CD4-positive, CD25-positive, alpha-beta regulatory T cell (primary cell): ENCODE data around the gene RIPOR2. TPM values are rescaled to one million over a fixed set of nuclear protein-coding genes. Genes with fewer than 3 reads are reported as not detected.

Experiments used
- ATAC-seq, 2 donors: fragments of 150-1000 bp; cut with Tn5 transposase; one replicate each; pipeline ENCODE4 v1.10.0; 2021; ENCODE audit warnings: low read depth in 2 of 2, moderate number of reproducible peaks in 2 of 2, moderate library complexity in 1 of 2
- DNase-seq, 3 donors: peaks; one replicate each; pipeline versions ENCODE4 v3.0.0 to v3.0.0-alpha.2; 2012 to 2022; ENCODE audit warnings: mixed read lengths in 1 of 3
- H3K27ac ChIP-seq: one replicate; pipeline ENCODE4 v1.7.0; 2013; ENCODE audit warnings: mild to moderate bottlenecking, low read length; ENCODE audit not compliant: insufficient read depth, poor library complexity, severe bottlenecking
- H3K27me3 ChIP-seq: one replicate; pipeline ENCODE4 v1.7.0; 2013; ENCODE audit warnings: low read length; ENCODE audit not compliant: control insufficient read depth, insufficient read depth
- H3K36me3 ChIP-seq: one replicate; pipeline ENCODE4 v1.7.0; 2013; ENCODE audit warnings: mild to moderate bottlenecking, low read length, moderate library complexity; ENCODE audit not compliant: control insufficient read depth, insufficient read depth
- H3K4me1 ChIP-seq: 2 replicates; pipeline ENCODE4 v1.7.0; 2013; ENCODE audit warnings: mild to moderate bottlenecking, low read length; ENCODE audit not compliant: insufficient read depth, control insufficient read depth, poor library complexity, severe bottlenecking
- H3K4me3 ChIP-seq: one replicate; pipeline ENCODE4 v1.7.0; 2013; ENCODE audit warnings: low read depth, mild to moderate bottlenecking, low read length, moderate library complexity
- H3K9me3 ChIP-seq, 2 experiments: 1 replicate in 1 of 2; 2 replicates in 1 of 2; pipeline ENCODE4 v1.7.0; 2013; ENCODE audit warnings: low read length in 2 of 2, mild to moderate bottlenecking in 1 of 2, moderate library complexity in 1 of 2; ENCODE audit not compliant: control insufficient read depth in 2 of 2
- H3K27ac Mint-ChIP-seq, 3 donors: one replicate each; pipeline ENCODE4 v1.8.0; 2020 to 2022; ENCODE audit warnings: mild to moderate bottlenecking in 3 of 3, mixed read lengths in 3 of 3, moderate library complexity in 2 of 3
- H3K27me3 Mint-ChIP-seq: one replicate; pipeline ENCODE4 v1.8.0; 2022; ENCODE audit warnings: mild to moderate bottlenecking, mixed read lengths
- H3K36me3 Mint-ChIP-seq: one replicate; pipeline ENCODE4 v1.8.0; 2020; ENCODE audit warnings: mixed read lengths
- H3K4me1 Mint-ChIP-seq, 4 donors: one replicate each; pipeline ENCODE4 v1.8.0; 2020 to 2022; ENCODE audit warnings: mixed read lengths in 4 of 4, mild to moderate bottlenecking in 1 of 4
- H3K4me3 Mint-ChIP-seq, 4 donors: one replicate each; pipeline ENCODE4 v1.8.0; 2020 to 2022; ENCODE audit warnings: mild to moderate bottlenecking in 4 of 4, mixed read lengths in 4 of 4, moderate library complexity in 3 of 4
- H3K9me3 Mint-ChIP-seq, 7 donors: one replicate each; pipeline ENCODE4 v1.8.0; 2020 to 2022; ENCODE audit warnings: mixed read lengths in 7 of 7, mild to moderate bottlenecking in 3 of 7, moderate library complexity in 2 of 7
- polyA plus RNA-seq, 4 donors: library from polyadenylated mRNA; unstranded; fragments of 300-500 nt; fragmentation: Illumina TruSeq; gene quantifications; one replicate each; pipeline ENCODE4 v1.2.3, GENCODE V29; 2021
- total RNA-seq: library from RNA; stranded (reverse); gene quantifications from one replicate; pipeline ENCODE4 v1.2.3, GENCODE V29; 2022

Gene RIPOR2
- total and polyA plus RNA-seq, 5 donors from 2014 or later = 320 to 435 (median 393) TPM

DNA sequence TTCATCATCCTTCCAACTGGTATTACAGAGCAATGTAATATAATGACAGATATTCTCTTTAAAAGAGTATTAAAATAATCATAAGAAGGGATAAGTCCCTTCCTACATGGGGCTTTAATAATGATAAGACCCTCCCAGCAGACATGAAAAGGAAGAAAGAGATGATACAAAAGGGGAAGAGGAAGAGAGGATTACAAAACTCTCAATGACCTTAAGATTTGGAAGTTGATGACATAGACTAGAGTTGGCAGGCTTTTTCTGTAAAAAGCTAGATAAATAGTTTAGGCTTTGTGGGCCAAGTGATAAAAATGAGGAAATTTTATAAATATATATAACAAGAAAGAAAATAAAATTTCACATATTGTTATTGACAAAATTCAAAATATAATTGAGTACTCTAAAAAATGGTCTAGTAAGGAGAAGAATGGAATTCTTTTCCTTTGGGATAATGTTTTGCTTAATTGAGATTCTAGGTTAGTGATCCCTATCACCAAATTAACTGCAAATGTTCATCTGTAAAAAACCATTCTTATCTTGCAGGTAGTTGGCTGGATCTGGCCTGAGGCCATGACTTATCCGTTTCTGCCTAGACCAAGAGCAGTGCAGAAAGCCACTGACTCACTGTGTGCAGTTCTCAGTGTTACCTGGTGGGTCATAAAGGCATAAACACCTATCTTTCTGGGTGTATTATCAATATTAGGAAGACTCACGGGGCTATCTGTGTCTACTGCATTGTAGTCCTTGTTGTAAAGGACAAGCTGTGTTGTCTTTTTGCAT, 11.0 kb downstream of the RIPOR2 start:
- Histone ChIP-seq H3K36me3 (peaks cover 59% of the 10 kb centered on the region), H3K27ac (peak overlapping the region; percentile 85), H3K4me3 (peak overlapping the region; percentile 91), H3K9me3 (no peaks in the 10 kb centered on the region), H3K4me1 (peaks cover 90% of the 10 kb centered on the region), H3K27me3 (no peaks in the 10 kb centered on the region)
- Mint-ChIP-seq H3K4me3 (peak overlapping the region; percentile 82 to 100 (median 90)), H3K4me1 (peaks cover 54 to 89% (median 69%) of the 10 kb centered on the region in 4 donors), H3K27me3 (no peaks in the 10 kb centered on the region), H3K36me3 (peaks cover 60% of the 10 kb centered on the region), H3K27ac (peak overlapping the region; percentile 80 to 98 (median 89)), H3K9me3 (peaks cover 0 to 6% (median 0%) of the 10 kb centered on the region in 7 donors)
- no peak for DNase-seq
- peak; percentile 49 to 60 for ATAC-seq

DNA sequence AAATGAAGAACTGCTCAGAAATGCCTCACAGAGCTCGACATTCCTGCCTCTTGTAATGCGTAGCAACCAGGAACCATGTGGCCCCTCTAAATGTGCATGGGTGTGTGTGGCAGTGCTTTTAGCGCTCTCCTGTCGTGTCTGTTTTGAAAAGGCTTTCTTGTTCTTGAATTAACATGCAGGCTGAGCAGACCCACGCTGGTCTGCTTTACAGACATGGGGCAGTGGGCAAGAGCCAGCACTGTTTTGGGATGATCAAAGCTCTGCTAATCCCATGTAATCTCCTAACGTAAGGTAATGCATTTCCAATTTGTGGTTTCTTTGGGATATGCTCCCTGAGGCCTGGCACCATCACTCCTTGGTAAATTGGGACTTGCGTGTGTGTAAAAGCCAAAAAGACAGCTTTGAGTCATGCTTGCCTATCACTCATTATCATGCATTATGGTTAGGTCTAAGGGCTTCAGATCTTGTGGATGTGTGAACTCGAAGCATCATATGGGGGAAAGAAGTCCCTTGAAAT, 11.8 kb downstream of the RIPOR2 start:
- Mint-ChIP-seq H3K4me1 (peaks cover 56 to 89% (median 69%) of the 10 kb centered on the region in 4 donors), H3K36me3 (peaks cover 58% of the 10 kb centered on the region), H3K27ac (peak overlapping the region; percentile 79 to 96 (median 89)), H3K9me3 (peaks cover 0 to 6% (median 0%) of the 10 kb centered on the region in 7 donors), H3K27me3 (no peaks in the 10 kb centered on the region), H3K4me3 (peak overlapping the region; percentile 67 to 100 (median 88))
- Histone ChIP-seq H3K4me1 (peaks cover 90% of the 10 kb centered on the region), H3K27me3 (no peaks in the 10 kb centered on the region), H3K36me3 (peaks cover 63% of the 10 kb centered on the region), H3K4me3 (peak overlapping the region; percentile 91), H3K27ac (peak overlapping the region; percentile 85), H3K9me3 (no peaks in the 10 kb centered on the region)
- no peak for ATAC-seq
- no peak for DNase-seq

DNA sequence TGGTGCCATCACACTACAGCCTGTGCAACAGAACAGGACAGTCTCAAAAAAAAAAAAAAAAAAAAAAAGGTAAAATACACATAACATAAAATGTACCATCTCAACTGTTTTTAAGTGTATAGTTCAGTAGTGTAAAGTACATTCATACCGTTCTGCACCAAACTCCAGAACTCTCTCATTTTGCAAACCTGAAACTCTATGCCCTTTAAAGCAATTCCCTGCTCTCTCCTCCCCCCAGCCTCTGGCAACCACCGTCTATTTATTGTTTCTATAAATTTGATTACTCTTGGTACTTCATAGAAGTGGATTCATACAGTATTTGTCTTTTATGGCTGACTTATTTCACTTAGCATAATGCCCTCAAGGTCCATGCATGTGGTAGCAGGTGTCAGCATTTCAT, 12.9 kb downstream of the RIPOR2 start:
- Histone ChIP-seq H3K4me1 (peaks cover 90% of the 10 kb centered on the region), H3K27ac (no peak overlapping the region), H3K4me3 (peak overlapping the region; percentile 46), H3K9me3 (no peaks in the 10 kb centered on the region), H3K36me3 (peaks cover 65% of the 10 kb centered on the region), H3K27me3 (no peaks in the 10 kb centered on the region)
- Mint-ChIP-seq H3K4me1 (peaks cover 59 to 93% (median 78%) of the 10 kb centered on the region in 4 donors), H3K9me3 (peaks cover 0 to 6% (median 0%) of the 10 kb centered on the region in 7 donors), H3K27me3 (no peaks in the 10 kb centered on the region), H3K27ac (peak overlapping the region; percentile 47 to 78 (median 72)), H3K4me3 (peak overlapping the region; percentile 74 to 90 (median 80)), H3K36me3 (peaks cover 59% of the 10 kb centered on the region)
- no peak for DNase-seq
- no peak for ATAC-seq

DNA sequence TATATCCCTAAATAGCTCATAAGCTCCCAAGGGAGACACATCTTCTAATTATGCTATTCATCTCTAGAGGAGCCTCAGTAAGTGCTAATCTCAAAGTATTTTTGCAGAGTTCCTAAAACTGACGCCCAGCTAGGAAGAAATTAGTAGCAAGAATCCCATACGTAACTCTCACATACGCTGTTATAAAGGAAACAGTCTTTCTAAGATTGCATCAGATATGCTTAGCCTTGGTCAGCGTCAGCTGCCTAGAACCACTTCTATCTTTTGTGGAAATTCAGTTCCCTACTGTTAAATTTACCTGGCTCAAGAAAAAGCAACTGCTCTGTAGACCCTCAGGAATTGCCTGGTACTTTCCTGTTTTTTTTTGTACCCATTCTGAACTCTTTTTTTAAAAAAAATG, 13.6 kb downstream of the RIPOR2 start:
- H3K36me3 ChIP-seq = peaks cover 67% of the 10 kb centered on the region
- DNase-seq (no peak), ATAC-seq (no peak)
- no peaks in the 10 kb centered on the region for H3K27me3 ChIP-seq
- H3K4me1 ChIP-seq = peaks cover 91% of the 10 kb centered on the region
- peak overlapping the region in 1 of 3 donors; percentile 47 for H3K27ac Mint-ChIP-seq
- H3K27ac ChIP-seq = peak overlapping the region; percentile 53
- peak overlapping the region; percentile 46 for H3K4me3 ChIP-seq
- H3K9me3 Mint-ChIP-seq = peaks cover 0 to under 1% (median 0%) of the 10 kb centered on the region in 7 donors
- H3K4me3 Mint-ChIP-seq = peak overlapping the region in 2 of 4 donors; percentile 67 to 74
- H3K36me3 Mint-ChIP-seq = peaks cover 55% of the 10 kb centered on the region
- H3K9me3 ChIP-seq = no peaks in the 10 kb centered on the region
- no peaks in the 10 kb centered on the region for H3K27me3 Mint-ChIP-seq
- peaks cover 53 to 93% (median 79%) of the 10 kb centered on the region in 4 donors for H3K4me1 Mint-ChIP-seq

DNA sequence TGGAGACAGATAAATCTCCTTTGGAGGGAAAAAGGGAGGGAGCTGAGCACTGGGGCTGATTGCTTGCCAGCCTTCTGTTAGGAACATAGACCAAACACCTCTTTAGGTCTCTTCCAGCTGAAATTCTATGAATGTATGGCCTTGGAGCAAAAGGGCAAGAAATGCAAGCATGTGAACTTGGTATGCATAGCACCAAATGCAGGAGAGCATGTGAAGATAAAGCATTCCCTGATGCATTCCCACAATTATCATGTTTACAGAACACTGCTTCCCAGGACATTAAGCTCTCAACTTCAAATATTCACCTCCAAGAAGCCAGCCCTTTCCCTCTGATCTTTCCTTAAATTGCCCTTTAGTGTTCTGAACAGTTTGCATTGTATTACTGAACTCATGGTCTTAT, 15.6 kb downstream of the RIPOR2 start:
- DNase-seq (no peak), ATAC-seq (no peak)
- Histone ChIP-seq H3K4me3 (peak overlapping the region; percentile 69), H3K36me3 (peaks cover 73% of the 10 kb centered on the region), H3K4me1 (peaks cover 96% of the 10 kb centered on the region), H3K27me3 (no peaks in the 10 kb centered on the region), H3K9me3 (no peaks in the 10 kb centered on the region), H3K27ac (peak overlapping the region; percentile 53)
- H3K27me3 Mint-ChIP-seq = no peaks in the 10 kb centered on the region
- peaks cover 0 to under 1% (median 0%) of the 10 kb centered on the region in 7 donors for H3K9me3 Mint-ChIP-seq
- H3K4me3 Mint-ChIP-seq = peak overlapping the region; percentile 79 to 91 (median 82)
- peaks cover 58% of the 10 kb centered on the region for H3K36me3 Mint-ChIP-seq
- H3K4me1 Mint-ChIP-seq = peaks cover 53 to 96% (median 80%) of the 10 kb centered on the region in 4 donors
- peak overlapping the region; percentile 82 to 97 (median 89) for H3K27ac Mint-ChIP-seq

- H3K27ac ChIP-seq = peak overlapping the region; percentile 60
- H3K27me3 Mint-ChIP-seq = no peaks in the 10 kb centered on the region
- H3K36me3 ChIP-seq = peaks cover 73% of the 10 kb centered on the region
- peaks cover 96% of the 10 kb centered on the region for H3K4me1 ChIP-seq
- peak overlapping the region; percentile 69 for H3K4me3 ChIP-seq
- peaks cover 60% of the 10 kb centered on the region for H3K36me3 Mint-ChIP-seq
- no peaks in the 10 kb centered on the region for H3K27me3 ChIP-seq
- H3K4me3 Mint-ChIP-seq = peak overlapping the region; percentile 79 to 91 (median 82)
- H3K4me1 Mint-ChIP-seq = peaks cover 55 to 97% (median 81%) of the 10 kb centered on the region in 4 donors
- H3K27ac Mint-ChIP-seq = peak overlapping the region; percentile 82 to 97 (median 89)
- H3K9me3 ChIP-seq = no peaks in the 10 kb centered on the region
- peaks cover 0 to 1% (median 0%) of the 10 kb centered on the region in 7 donors for H3K9me3 Mint-ChIP-seq
- peak; percentile 26 to 35 for ATAC-seq
- no peak for DNase-seq
Measured at GRCh38 chr6:24919056-24919892, 16.5 kb downstream of the RIPOR2 start.

DNA sequence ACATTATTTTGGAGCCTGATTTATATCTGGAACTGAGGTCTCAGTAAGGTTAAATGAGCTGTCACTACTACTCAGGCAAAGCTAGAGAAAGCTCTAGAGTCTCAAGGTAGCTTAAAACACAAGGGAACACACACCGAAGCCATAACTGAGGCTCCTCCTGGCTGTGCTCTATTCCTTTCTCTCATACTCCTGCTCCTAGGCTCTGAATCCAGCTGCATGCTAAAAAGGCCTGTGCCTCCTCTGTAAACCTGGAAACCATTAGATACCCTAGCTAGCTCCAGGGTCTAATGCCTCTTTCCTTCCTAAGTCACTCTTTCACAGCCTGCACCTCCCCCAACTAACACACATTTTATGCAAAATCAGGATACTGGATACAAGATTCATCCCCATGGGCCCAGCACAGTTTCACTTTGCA, 17.1 kb downstream of the RIPOR2 start:
- no peak for DNase-seq
- peaks cover 0 to 1% (median 0%) of the 10 kb centered on the region in 7 donors for H3K9me3 Mint-ChIP-seq
- H3K4me1 Mint-ChIP-seq = peaks cover 56 to 97% (median 82%) of the 10 kb centered on the region in 4 donors
- H3K4me3 Mint-ChIP-seq = peak overlapping the region; percentile 79 to 91 (median 82)
- H3K4me3 ChIP-seq = peak overlapping the region; percentile 69
- peaks cover 96% of the 10 kb centered on the region for H3K4me1 ChIP-seq
- H3K9me3 ChIP-seq = no peaks in the 10 kb centered on the region
- no peaks in the 10 kb centered on the region for H3K27me3 ChIP-seq
- H3K27me3 Mint-ChIP-seq = no peaks in the 10 kb centered on the region
- peak overlapping the region; percentile 60 for H3K27ac ChIP-seq
- peaks cover 71% of the 10 kb centered on the region for H3K36me3 ChIP-seq
- H3K27ac Mint-ChIP-seq = peak overlapping the region; percentile 82 to 89 (median 83)
- no peak for ATAC-seq
- peaks cover 57% of the 10 kb centered on the region for H3K36me3 Mint-ChIP-seq
